Adrenal gland (tissue), 5 donors: ENCODE results near the gene TGFBRAP1.

Source experiments
- POLR2A ChIP-seq, 2 donors: fragments of 450-650 bp; IDR thresholded peaks; one replicate each; pipeline ENCODE4 v1.6.1; 2017; ENCODE audit warnings: antibody characterized with exemption in 2 of 2, mild to moderate bottlenecking in 2 of 2, moderate library complexity in 1 of 2
- TF ChIP-seq, protein P1 (sequence below), 6 experiments: fragments of 450-650 bp in 4 of 6; fragments of 200-600 bp in 2 of 6; sonication (generic) in 1 of 6; IDR thresholded peaks; 1 replicate in 5 of 6; 2 replicates in 1 of 6; pipeline versions ENCODE4 v1.5.1 to v1.8.0; 2016 to 2021; ENCODE audit warnings: antibody characterized with exemption in 6 of 6, mild to moderate bottlenecking in 2 of 6, moderate library complexity in 1 of 6
- donor health status: DM: no; HTN: no; CAD: no.

DNA sequence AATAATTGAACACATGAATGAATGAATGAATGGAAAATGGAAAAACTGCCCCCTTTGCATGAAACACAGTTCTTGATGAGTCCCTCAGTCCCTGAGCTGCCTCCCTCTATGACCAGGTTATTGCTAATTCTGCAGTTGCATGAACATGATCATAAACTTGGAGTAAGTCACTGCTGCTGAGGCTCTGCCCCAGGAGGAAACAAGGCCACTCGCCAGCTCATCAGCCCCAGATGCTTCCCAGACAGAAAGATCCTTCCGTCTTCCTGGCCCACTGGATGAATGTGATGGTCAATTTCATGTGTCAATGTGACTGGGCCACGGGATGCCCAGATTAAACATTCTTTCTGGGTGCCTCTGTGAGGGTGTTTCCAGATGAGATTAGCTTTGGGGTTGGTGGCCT lies 71.6 kb downstream of the TGFBRAP1 start:
- TF ChIP-seq, protein P1, sequence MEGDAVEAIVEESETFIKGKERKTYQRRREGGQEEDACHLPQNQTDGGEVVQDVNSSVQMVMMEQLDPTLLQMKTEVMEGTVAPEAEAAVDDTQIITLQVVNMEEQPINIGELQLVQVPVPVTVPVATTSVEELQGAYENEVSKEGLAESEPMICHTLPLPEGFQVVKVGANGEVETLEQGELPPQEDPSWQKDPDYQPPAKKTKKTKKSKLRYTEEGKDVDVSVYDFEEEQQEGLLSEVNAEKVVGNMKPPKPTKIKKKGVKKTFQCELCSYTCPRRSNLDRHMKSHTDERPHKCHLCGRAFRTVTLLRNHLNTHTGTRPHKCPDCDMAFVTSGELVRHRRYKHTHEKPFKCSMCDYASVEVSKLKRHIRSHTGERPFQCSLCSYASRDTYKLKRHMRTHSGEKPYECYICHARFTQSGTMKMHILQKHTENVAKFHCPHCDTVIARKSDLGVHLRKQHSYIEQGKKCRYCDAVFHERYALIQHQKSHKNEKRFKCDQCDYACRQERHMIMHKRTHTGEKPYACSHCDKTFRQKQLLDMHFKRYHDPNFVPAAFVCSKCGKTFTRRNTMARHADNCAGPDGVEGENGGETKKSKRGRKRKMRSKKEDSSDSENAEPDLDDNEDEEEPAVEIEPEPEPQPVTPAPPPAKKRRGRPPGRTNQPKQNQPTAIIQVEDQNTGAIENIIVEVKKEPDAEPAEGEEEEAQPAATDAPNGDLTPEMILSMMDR (IDR thresholded peaks at IDR 0.05), result no peak
- no peak for TF ChIP-seq POLR2A (IDR thresholded peaks at IDR 0.05)
